K562 (cell line): ENCODE results near the gene ZFP62. TPM values are rescaled to one million over a fixed set of nuclear protein-coding genes. Genes with fewer than 3 reads are reported as not detected.
A peak's percentile ranks its signal among the peaks of the same experiment; 100 is the strongest.

Source experiments
- BDP1 ChIP-seq: IDR thresholded peaks from 3 replicates; pipeline ENCODE4 v1.6.1; 2011; ENCODE audit not compliant: insufficient read length, insufficient read depth
- BRD4 ChIP-seq: fragments of 200-600 bp; sonication (generic); IDR thresholded peaks from 2 replicates; pipeline ENCODE4 v1.6.1; 2017; ENCODE audit warnings: inconsistent platforms
- ELF2 ChIP-seq: fragments of 250-450 bp; sonication (Bioruptor Pico); IDR thresholded peaks from 2 replicates; pipeline ENCODE4 v1.5.0; 2021; ENCODE audit warnings: mild to moderate bottlenecking
- FOXO4 ChIP-seq: fragments of 450-650 bp; formaldehyde crosslinking; IDR thresholded peaks from 2 replicates; pipeline ENCODE4 v1.4.0; 2020; ENCODE audit warnings: mild to moderate bottlenecking, moderate library complexity
- KAT7 ChIP-seq: sonication (generic); formaldehyde crosslinking; IDR thresholded peaks from 2 replicates; pipeline ENCODE4 v1.8.0; 2022; ENCODE audit warnings: missing genetic modification reagents, mild to moderate bottlenecking, borderline replicate concordance
- MAFK ChIP-seq: IDR thresholded peaks from 2 replicates; pipeline ENCODE4 v1.6.1; 2011; ENCODE audit warnings: low read length, improper control_type of control experiment
- MCM7 ChIP-seq, 2 experiments: fragments of 450-650 bp; IDR thresholded peaks; 2 replicates each; pipeline ENCODE4 v1.6.1; 2016 to 2018
- MIER1 ChIP-seq: fragments of 450-650 bp; IDR thresholded peaks from 2 replicates; pipeline ENCODE4 v1.6.1; 2016; ENCODE audit warnings: antibody characterized with exemption, mild to moderate bottlenecking, low read depth
- MYC ChIP-seq, 2 experiments: fragments of 250-450 bp in 1 of 2; sonication (Bioruptor Pico) in 1 of 2; IDR thresholded peaks; 2 replicates each; pipeline versions ENCODE4 v1.5.1 to v1.6.1; 2012 to 2021; ENCODE audit warnings: low read depth in 2 of 2, borderline replicate concordance in 1 of 2, improper control_type of control experiment in 1 of 2, low read length in 1 of 2, mild to moderate bottlenecking in 1 of 2, moderate library complexity in 1 of 2
- NRF1 ChIP-seq, 2 experiments: fragments of 450-650 bp; IDR thresholded peaks in 1 of 2; conservative IDR thresholded peaks in 1 of 2; 2 replicates each; pipeline ENCODE4 v1.6.1; 2014; ENCODE audit warnings: mild to moderate bottlenecking in 2 of 2
- POLR2AphosphoS2 ChIP-seq: IDR thresholded peaks from 2 replicates; pipeline ENCODE4 v1.6.1; 2012; ENCODE audit warnings: low read length, improper control_type of control experiment
- SOX6 ChIP-seq: fragments of 450-650 bp; IDR thresholded peaks from 2 replicates; pipeline ENCODE4 v1.6.1; 2014; ENCODE audit warnings: mild to moderate bottlenecking
- TARDBP ChIP-seq: fragments of 450-650 bp; IDR thresholded peaks from 2 replicates; pipeline ENCODE4 v1.6.1; 2016
- TCF3 ChIP-seq: sonication (generic); formaldehyde crosslinking; IDR thresholded peaks from 2 replicates; pipeline ENCODE4 v1.4.0; 2020; ENCODE audit warnings: mild to moderate bottlenecking, missing genetic modification reagents
- ZNF76 ChIP-seq: fragments of 250-450 bp; sonication (Bioruptor Pico); IDR thresholded peaks from 2 replicates; pipeline ENCODE4 v1.4.0; 2020; ENCODE audit warnings: mild to moderate bottlenecking, moderate library complexity, borderline replicate concordance
- ZNF778 ChIP-seq: fragments of 450-650 bp; formaldehyde crosslinking; IDR thresholded peaks from 2 replicates; pipeline ENCODE4 v1.4.0; 2020; ENCODE audit warnings: mild to moderate bottlenecking, moderate library complexity
- polyA plus RNA-seq, 8 experiments: library from polyadenylated mRNA; depleted of rRNA in 4 of 8; stranded (reverse) in 5 of 8; unstranded in 3 of 8; fragments of >200 nt; fragmentation: Nextera tagmentation in 2 of 8; fragmentation: Illumina TruSeq in 1 of 8; extraction: Ambion mirVana in 2 of 8; extraction: Trizol in 1 of 8; gene quantifications; 2 replicates each; pipeline versions ENCODE4 v1.2.1 to v1.2.3, GENCODE V29; 2011 to 2014; ENCODE audit warnings: inconsistent platforms in 1 of 8, missing spikeins in 1 of 8
- total RNA-seq, 7 experiments: library from RNA; depleted of rRNA in 6 of 7; stranded (reverse); fragments of >200 nt in 6 of 7; fragmentation: Illumina TruSeq in 2 of 7; extraction: Trizol in 2 of 7; gene quantifications; 2 replicates each; pipeline versions ENCODE4 v1.2.1 to v1.2.3, GENCODE V29; 2011 to 2021; ENCODE audit warnings: low replicate concordance in 1 of 7
- TF ChIP-seq, protein P1 (sequence below): fragments of 250-450 bp; sonication (Bioruptor Pico); IDR thresholded peaks from 2 replicates; pipeline ENCODE4 v1.5.0; 2021
- TF ChIP-seq, protein P2 (sequence below): sonication (generic); formaldehyde crosslinking; IDR thresholded peaks from 2 replicates; pipeline ENCODE4 v1.8.0; 2022; ENCODE audit warnings: mild to moderate bottlenecking, low read depth, missing genetic modification reagents

The ZFP62 gene
- total and polyA plus RNA-seq, 9 of the 15 experiments (the other 6 are each of a cell fraction or from before 2014, with no cell fraction given) = 12.2 to 37.5 (median 25.0) TPM

- TF ChIP-seq FOXO4 (CRISPR knock-in tag) (no peak), MAFK (no peak), ZNF76 (no peak), BDP1 (no peak), ELF2 (CRISPR knock-in tag) (peak; percentile 76; the same call in 1 of the 2 replicates), POLR2AphosphoS2 (no peak), TCF3 (peak; percentile 5; the same call in 1 of the 2 replicates), KAT7 (peak; percentile 61; the same call in 1 of the 2 replicates), MCM7 (IDR thresholded peaks at IDR 0.05) (no peak), MYC (IDR thresholded peaks at IDR 0.05; ENCODE audit: low read depth, low read length) (peak; percentile 84), MYC (CRISPR knock-in tag; IDR thresholded peaks at IDR 0.05; ENCODE audit: borderline replicate concordance, low read depth) (peak; percentile 65; the same call in 1 of the 2 replicates), SOX6 (peak; percentile 47), NRF1 (conservative IDR thresholded peaks at IDR 0.05 in 1 of 2, IDR thresholded peaks at IDR 0.05 in 1 of 2) (peak; percentile 51 to 58; a peak in 2 of 4 replicates), MIER1 (no peak), TARDBP (no peak), ZNF778 (no peak), BRD4 (peak; percentile 74; the same call in 1 of the 2 replicates)
- TF ChIP-seq, protein P1, sequence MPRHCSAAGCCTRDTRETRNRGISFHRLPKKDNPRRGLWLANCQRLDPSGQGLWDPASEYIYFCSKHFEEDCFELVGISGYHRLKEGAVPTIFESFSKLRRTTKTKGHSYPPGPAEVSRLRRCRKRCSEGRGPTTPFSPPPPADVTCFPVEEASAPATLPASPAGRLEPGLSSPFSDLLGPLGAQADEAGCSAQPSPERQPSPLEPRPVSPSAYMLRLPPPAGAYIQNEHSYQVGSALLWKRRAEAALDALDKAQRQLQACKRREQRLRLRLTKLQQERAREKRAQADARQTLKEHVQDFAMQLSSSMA (CRISPR knock-in tag) = no peak
- TF ChIP-seq, protein P2, sequence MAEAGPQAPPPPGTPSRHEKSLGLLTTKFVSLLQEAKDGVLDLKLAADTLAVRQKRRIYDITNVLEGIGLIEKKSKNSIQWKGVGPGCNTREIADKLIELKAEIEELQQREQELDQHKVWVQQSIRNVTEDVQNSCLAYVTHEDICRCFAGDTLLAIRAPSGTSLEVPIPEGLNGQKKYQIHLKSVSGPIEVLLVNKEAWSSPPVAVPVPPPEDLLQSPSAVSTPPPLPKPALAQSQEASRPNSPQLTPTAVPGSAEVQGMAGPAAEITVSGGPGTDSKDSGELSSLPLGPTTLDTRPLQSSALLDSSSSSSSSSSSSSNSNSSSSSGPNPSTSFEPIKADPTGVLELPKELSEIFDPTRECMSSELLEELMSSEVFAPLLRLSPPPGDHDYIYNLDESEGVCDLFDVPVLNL = 0 out of 2 replicates have a peak, but pooled peaks have one; percentile 21
These were observed at the start of gene ZFP62 (continued) for GRCh38 chr5:180860887-180861822.
